ENCODE measurements around the gene GABBR1.

GABBR1 gene

DNA sequence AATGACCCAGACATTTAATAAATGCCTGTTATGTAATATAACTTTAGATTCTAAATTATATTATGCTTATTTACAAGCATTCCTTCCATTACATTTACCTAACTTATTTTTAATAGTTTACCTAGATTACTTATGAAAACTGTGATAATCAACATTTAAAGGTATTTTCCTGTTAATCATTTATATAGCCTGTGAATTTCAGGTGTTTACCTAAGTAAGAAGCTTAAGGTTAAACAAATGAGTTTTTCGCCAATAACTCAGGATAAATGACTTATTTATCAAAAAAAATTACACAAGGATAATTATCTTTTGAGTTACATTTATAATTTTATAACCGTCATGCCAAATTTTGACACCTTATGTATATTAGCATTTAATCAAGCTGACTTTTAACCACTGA is 108.9 kb downstream of the GABBR1 start:
- no peak for DNase-seq

DNA sequence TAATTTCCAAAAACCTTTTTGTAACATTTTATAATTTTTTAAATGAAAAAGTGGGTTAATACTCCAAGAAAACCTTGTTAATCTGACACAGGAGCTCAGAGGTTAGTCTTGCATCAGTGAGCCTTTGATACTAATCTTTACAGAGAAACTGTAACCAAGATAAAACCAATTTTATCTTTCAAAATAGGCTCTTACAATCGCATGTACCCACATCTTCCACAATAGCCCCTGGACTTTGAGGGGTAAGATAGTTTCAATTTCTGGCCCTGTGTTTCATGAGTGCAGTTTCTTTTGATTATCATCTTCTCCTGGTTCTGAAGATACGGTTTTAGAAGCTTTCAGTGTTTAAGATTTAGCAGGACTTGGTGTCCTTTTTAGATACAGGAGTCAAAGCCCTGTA is 110.8 kb downstream of the GABBR1 start:
- no peak for DNase-seq

DNA sequence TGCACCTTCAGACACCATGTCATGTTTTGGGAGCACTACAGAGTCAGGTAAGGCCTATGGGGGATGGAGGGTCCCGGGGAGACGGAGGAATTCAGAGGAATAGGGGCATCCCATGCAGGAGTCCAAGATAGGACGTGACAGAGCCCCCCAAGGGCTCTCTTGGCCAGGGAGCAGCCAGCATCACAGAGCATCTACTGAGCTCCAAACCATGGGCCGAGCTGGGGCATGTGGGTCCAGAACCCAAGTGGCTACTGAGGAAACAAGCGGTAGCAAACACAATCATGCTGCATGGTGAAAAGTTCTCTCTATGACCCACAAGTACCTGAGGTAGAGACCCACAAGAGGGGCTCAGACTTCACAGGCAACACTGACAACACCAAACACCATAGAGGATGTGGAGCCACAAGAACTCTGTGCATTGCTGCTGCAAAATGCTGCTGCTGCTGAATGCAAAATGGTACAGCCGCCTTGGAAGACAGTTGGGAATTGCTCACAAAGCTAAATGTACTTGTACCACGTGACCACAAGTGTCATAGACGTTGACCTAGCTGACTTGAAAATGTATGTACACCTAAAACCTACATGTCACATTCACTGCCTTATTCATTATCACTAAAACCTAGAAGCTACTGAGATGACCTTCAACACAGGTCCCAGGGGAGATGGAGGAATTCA is 111.8 kb downstream of the GABBR1 start:
- no peak for DNase-seq

DNA sequence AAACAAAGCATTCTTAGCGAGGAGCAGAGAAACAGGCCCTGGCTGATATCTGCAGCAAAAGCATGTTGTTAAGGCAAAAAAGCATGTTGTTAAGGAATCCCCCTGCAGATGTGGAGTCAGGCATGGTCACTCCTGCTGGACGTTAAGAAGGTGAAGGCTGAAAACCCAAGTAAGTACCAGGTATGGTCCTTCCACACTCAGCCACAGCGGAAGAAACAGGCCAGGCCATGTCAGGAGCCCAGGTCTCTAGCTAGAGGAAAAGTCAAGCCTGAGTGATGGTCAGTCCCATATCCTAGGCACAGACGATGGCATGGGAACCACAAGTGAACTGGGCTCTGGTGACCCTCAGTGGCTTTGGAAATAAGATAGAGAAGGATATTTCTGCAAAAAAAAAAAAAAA is 112.8 kb downstream of the GABBR1 start:
- no peak for DNase-seq

DNA sequence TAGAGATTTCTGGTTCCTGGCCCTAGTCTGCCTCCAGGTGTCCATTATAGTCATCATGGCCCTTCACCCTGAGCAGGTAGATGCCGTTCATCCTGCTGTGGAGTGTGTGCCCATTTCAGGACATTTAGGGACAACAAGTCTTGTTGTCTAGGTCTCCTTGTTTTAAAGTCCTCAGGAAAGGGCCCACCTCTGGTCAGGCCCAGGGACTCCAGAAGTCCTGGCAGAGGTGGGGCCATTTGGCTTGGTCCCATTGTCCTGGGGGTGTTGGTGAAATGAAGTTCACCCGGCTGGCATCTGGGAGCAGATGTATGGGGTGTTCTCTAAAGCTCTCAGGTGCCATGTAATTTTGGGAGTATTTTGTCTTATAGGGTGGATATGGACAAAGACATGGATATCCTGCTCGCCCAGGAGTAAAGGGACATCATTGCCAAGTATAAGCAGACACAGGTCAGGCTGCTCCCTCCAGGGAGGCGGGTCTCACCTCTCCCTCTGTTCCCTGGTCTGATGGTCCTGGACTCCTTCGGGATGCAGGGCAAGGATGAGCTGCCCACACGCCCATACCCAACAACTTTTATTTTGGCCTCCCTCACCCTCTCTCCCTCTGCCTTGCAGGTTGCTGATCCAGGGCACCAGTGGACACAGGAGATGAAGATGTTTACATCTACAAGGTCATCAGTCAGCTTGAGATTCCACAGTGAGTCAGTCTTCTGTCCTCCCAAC is 113.5 kb downstream of the GABBR1 start:
- DNase-seq = no peak

DNA sequence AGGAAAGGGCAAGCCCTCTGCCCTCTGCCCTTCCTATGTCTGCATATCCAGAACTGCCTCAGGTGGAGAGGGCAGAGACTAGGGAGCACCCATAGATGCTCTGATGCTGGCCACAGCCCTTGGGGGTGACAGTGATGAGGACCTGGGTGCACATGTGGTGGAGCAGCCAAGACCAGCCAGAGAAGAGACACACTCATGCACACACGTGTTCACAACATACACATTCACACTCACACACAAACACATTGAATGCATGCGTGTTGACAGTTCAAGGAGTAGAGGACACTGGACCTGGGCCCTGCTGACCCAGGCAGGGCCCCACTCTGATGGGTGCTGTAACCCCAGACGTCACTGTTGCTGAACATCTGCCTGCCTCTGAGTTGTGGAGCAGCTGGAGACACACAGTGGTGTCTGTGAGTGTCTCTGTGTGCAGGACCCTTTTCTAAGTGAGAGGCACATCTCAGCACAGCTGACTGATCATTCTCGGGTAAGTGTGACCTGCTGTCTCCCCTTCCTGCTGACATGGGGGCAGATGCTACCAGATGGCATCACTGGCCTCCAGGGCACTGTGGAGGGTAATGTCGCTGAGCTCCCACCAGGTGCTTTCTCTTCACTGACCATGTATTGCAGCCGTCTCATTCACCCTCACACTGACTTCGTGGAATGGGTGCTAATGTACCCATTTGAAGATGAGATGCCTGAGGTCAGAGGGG is 115.1 kb downstream of the GABBR1 start:
- DNase-seq = no peak

DNA sequence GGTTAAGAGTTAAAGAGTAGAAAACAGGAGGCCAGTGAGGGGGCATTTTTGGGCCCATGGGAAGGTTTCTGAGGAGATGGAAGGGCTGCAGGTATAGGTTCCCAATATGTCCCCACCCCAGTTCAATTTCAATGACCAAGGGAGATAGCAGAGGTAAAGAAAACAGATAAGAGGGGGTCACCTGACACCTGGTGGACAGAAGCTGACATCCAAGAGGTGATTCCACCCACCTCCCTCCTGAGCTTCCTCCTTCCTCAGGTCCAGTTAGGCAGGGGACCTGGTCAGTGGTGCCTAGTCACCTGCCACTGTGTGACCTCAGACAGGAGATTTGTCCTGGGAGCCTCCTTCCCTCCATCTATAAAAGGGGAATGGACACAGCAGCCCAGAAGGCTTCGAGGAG is 115.7 kb downstream of the GABBR1 start:
- DNase-seq = no peak

DNA sequence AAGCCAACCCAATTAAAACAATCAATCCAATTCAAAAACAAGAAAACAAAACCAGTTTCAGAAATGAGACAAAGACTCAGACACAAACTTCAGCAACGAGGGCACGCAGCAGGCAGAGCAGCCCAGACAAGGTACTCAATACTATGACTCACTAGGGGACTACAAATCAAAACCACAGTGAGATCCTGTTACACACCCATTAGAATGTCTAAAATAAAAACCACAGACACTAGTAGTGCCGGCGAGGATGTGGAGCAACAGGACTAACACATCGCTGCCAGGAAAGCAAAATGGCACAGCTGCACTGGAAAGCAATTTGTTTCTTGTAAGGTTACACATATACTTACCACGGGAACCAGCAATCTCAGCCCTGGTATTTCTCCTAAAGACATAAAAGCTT is 116.9 kb downstream of the GABBR1 start:
- DNase-seq = peak in 1 of 2 donors; percentile 36

DNA sequence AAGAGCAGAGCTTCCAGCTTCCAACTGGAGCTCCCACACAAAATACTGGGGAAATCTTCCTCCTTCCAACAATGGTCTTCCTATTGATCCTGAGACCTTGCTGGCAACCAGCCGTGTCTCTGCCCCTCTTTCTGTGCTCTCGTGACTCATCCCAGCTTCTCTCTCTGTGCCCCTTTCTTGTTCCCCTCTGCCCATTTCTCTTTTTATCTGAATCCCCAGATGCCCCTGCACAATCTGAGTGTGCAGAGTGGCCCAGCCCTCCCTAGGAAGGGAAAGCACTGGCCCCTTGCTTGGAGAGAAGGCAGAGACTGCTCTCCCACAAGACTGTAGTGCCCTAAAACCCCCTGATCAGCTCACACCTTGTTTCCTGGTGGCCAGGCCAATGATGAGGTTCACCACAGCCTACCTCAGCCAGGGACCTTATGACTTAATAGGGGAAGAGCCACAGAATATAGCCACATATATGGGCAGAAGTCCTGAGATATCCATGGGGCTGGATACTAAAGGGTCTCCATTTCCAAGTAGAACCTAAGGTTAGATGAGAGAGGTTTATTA is 122.2 kb downstream of the GABBR1 start:
- DNase-seq = no peak

DNA sequence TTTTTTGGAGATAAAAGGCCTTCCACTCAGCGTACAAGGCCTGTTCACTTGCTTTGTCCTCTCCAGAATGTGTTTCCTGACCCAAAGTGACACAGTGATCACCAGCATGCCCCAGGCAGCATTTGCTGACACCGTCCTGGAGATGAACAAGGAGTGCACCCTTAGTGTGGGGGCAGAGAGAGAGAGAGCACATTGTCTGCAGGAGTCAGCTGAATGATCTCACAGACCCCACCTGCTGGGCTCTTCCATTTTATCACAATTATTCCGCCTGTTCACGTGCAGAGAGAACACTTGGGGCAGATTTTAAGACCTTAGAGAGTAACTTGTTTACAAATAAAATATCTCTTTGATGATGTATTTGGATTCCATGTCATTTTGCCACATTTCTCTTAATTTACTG is 122.8 kb downstream of the GABBR1 start:
- DNase-seq = no peak

All from CD4-positive, alpha-beta T cell treated with Interleukin-1 beta for 1 hour (primary cell).